Measurements from ENCODE around the gene FLOT1.

GRCh38 chr6:30735668-30736314 is 6.7 kb downstream of the FLOT1 start:
- no peak for TF ChIP-seq CTCF (IDR thresholded peaks at IDR 0.05; ENCODE audit: extremely low read depth in 1 of 2, insufficient read depth in 1 of 2, low read depth in 1 of 2, low read length in 2 of 2)
- TF ChIP-seq MAX (IDR thresholded peaks at IDR 0.05; ENCODE audit: insufficient read depth, insufficient read length): no peak
- TF ChIP-seq POLR2A (IDR thresholded peaks at IDR 0.05; ENCODE audit: low read depth, low read length): no peak
